ENCODE results near the gene SUSD5. TPM values are rescaled to one million over a fixed set of nuclear protein-coding genes. Genes with fewer than 3 reads are reported as not detected.

SUSD5 gene
- total RNA-seq, 1 experiment from 2014 or later: 16.3 TPM

GRCh38 chr3:33196538-33196937 lies 22.1 kb downstream of the SUSD5 start:
- CTCF ChIA-PET: no interaction called here
- H3K4me3 ChIP-seq (ENCODE audit: low read depth in 2 of 2, low read length in 2 of 2): no peak overlapping the region
- intact Hi-C loops (cut with micrococcal nuclease; ENCODE audit: unreplicated experiment) (no loop called here), in situ Hi-C loops (cut with HindIII; ENCODE audit: low pct_unique_long_range_greater_than_20kb, low sequenced_read_pairs) (no loop called here)
- no TSS peak for BruUV-seq (replicated peaks)
- no peaks in the 10 kb centered on the region for H3K36me3 ChIP-seq (ENCODE audit: control insufficient read depth, insufficient read depth, low read length)
- ATAC-seq (no peak), DNase-seq (ENCODE audit: low read depth, low spot score) (no peak)
- H3K4me1 ChIP-seq (ENCODE audit: control insufficient read depth, insufficient read depth, low read length): no peaks in the 10 kb centered on the region
- POLR2A ChIA-PET: interaction anchor here (0.7 kb wide), 1 partner anchor 24 kb away, joined by 3 read pairs; no protein-coding TSS in a partner anchor
- H3K27ac ChIP-seq (ENCODE audit: low read length): no peak overlapping the region
- H3K27me3 ChIP-seq (ENCODE audit: control insufficient read depth, insufficient read depth, low read length): no peaks in the 10 kb centered on the region
- no peaks in the 10 kb centered on the region for H3K9me3 ChIP-seq (ENCODE audit: control insufficient read depth, insufficient read depth, low read depth, low read length)
- TF ChIP-seq, protein P1, sequence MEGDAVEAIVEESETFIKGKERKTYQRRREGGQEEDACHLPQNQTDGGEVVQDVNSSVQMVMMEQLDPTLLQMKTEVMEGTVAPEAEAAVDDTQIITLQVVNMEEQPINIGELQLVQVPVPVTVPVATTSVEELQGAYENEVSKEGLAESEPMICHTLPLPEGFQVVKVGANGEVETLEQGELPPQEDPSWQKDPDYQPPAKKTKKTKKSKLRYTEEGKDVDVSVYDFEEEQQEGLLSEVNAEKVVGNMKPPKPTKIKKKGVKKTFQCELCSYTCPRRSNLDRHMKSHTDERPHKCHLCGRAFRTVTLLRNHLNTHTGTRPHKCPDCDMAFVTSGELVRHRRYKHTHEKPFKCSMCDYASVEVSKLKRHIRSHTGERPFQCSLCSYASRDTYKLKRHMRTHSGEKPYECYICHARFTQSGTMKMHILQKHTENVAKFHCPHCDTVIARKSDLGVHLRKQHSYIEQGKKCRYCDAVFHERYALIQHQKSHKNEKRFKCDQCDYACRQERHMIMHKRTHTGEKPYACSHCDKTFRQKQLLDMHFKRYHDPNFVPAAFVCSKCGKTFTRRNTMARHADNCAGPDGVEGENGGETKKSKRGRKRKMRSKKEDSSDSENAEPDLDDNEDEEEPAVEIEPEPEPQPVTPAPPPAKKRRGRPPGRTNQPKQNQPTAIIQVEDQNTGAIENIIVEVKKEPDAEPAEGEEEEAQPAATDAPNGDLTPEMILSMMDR (IDR thresholded peaks at IDR 0.05): no peak
- no peak for TF ChIP-seq TCF7L2 (IDR thresholded peaks at IDR 0.05; ENCODE audit: low read depth, low read length)
- no peak for TF ChIP-seq SIN3A (IDR thresholded peaks at IDR 0.05; ENCODE audit: borderline replicate concordance, insufficient read depth, low read depth, low read length)
- no peak for TF ChIP-seq REST (IDR thresholded peaks at IDR 0.05; ENCODE audit: insufficient read depth in 1 of 2, low read depth in 2 of 2, low read length in 1 of 2)
- TF ChIP-seq POLR2AphosphoS5 (IDR thresholded peaks at IDR 0.05; ENCODE audit: low read depth, low read length): no peak

DNA sequence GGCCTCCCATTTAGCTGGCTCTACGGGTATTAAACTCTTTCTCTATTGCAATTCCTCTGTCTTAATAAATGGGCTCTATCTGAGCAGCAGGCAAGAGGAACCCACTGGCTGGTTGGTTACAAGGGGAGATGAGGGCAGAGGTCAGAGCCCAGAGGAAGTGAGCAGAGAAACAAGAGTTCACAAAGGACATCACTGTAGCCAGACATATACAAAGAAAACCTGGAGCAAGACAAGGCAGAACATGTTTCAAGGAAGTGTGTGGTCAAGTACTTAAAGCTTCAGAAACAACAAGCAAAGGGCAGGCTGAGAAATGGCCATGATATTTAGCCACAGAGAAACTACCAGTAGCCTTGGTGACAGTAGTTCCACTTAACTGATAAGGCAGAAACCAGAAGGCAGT lies 24.3 kb downstream of the SUSD5 start:
- TF ChIP-seq SIN3A (IDR thresholded peaks at IDR 0.05; ENCODE audit: borderline replicate concordance, insufficient read depth, low read depth, low read length) (no peak), REST (IDR thresholded peaks at IDR 0.05; ENCODE audit: insufficient read depth in 1 of 2, low read depth in 2 of 2, low read length in 1 of 2) (no peak), TCF7L2 (IDR thresholded peaks at IDR 0.05; ENCODE audit: low read depth, low read length) (no peak), POLR2AphosphoS5 (IDR thresholded peaks at IDR 0.05; ENCODE audit: low read depth, low read length) (no peak)
- TF ChIP-seq, protein P1 (IDR thresholded peaks at IDR 0.05): no peak
- H3K9me3 ChIP-seq (ENCODE audit: control insufficient read depth, insufficient read depth, low read depth, low read length): no peaks in the 10 kb centered on the region
- no peak for ATAC-seq
- CTCF ChIA-PET: no interaction called here
- no TSS peak for BruUV-seq (replicated peaks)
- H3K36me3 ChIP-seq (ENCODE audit: control insufficient read depth, insufficient read depth, low read length): no peaks in the 10 kb centered on the region
- H3K27me3 ChIP-seq (ENCODE audit: control insufficient read depth, insufficient read depth, low read length): no peaks in the 10 kb centered on the region
- POLR2A ChIA-PET: no interaction called here
- no peak for DNase-seq (ENCODE audit: low read depth, low spot score)
- in situ Hi-C loops (cut with HindIII; ENCODE audit: low pct_unique_long_range_greater_than_20kb, low sequenced_read_pairs): no loop called here
- no peak overlapping the region for H3K4me3 ChIP-seq (ENCODE audit: low read depth in 2 of 2, low read length in 2 of 2)
- intact Hi-C loops (cut with micrococcal nuclease; ENCODE audit: unreplicated experiment): no loop called here
- H3K27ac ChIP-seq (ENCODE audit: low read length): no peak overlapping the region
- no peaks in the 10 kb centered on the region for H3K4me1 ChIP-seq (ENCODE audit: control insufficient read depth, insufficient read depth, low read length)
